Right lobe of liver (tissue), 4 donors: ENCODE data around the gene SAFB2.

ENCODE experiments used
- POLR2A ChIP-seq: fragments of 450-650 bp; IDR thresholded peaks from one replicate; pipeline ENCODE4 v1.6.1; 2017; ENCODE audit warnings: antibody characterized with exemption, mild to moderate bottlenecking
- TF ChIP-seq, protein P1 (sequence below), 4 donors: fragments of 200-600 bp in 3 of 4; fragments of 450-650 bp in 1 of 4; IDR thresholded peaks; one replicate each; pipeline versions ENCODE4 v1.5.1 to v1.8.0; 2016 to 2022; ENCODE audit warnings: antibody characterized with exemption in 4 of 4, mild to moderate bottlenecking in 2 of 4
- donor health status: DM: no; HTN: no; CAD: no.
- donor health status: DM: no; HTN: no; CAD: no.
- donor health status: DM: no; HTN: yes; CAD: no.

DNA sequence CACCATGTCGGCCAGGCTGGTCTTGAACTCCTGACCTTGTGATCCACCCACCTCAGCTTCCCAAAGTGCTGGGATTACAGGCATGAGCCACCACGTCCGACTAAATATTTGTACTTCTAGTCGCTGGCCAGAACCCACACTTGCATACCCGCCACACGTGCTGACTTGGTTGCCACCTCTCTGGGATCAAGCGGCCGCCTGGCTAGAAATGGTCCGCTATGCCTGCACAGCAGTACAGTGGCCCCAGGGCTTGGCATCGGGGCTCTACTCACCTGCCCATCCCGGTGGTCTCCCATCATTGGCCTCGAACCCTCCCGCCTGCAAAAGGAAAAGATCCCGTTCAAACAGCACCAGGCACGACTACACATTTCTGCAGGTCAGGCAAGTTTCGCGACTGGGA lies 31.1 kb downstream of the SAFB2 start:
- TF ChIP-seq, protein P1, sequence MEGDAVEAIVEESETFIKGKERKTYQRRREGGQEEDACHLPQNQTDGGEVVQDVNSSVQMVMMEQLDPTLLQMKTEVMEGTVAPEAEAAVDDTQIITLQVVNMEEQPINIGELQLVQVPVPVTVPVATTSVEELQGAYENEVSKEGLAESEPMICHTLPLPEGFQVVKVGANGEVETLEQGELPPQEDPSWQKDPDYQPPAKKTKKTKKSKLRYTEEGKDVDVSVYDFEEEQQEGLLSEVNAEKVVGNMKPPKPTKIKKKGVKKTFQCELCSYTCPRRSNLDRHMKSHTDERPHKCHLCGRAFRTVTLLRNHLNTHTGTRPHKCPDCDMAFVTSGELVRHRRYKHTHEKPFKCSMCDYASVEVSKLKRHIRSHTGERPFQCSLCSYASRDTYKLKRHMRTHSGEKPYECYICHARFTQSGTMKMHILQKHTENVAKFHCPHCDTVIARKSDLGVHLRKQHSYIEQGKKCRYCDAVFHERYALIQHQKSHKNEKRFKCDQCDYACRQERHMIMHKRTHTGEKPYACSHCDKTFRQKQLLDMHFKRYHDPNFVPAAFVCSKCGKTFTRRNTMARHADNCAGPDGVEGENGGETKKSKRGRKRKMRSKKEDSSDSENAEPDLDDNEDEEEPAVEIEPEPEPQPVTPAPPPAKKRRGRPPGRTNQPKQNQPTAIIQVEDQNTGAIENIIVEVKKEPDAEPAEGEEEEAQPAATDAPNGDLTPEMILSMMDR (IDR thresholded peaks at IDR 0.05) = no peak
- no peak for TF ChIP-seq POLR2A
